Measurements from ENCODE around the gene OCEL1.
"Not testable (repeated sequence)": the region's sequence is repeated elsewhere in the genome, so short reads cannot be mapped to it uniquely, and the experiment has no call there.

Gene OCEL1, protein sequence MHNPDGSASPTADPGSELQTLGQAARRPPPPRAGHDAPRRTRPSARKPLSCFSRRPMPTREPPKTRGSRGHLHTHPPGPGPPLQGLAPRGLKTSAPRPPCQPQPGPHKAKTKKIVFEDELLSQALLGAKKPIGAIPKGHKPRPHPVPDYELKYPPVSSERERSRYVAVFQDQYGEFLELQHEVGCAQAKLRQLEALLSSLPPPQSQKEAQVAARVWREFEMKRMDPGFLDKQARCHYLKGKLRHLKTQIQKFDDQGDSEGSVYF

DNA sequence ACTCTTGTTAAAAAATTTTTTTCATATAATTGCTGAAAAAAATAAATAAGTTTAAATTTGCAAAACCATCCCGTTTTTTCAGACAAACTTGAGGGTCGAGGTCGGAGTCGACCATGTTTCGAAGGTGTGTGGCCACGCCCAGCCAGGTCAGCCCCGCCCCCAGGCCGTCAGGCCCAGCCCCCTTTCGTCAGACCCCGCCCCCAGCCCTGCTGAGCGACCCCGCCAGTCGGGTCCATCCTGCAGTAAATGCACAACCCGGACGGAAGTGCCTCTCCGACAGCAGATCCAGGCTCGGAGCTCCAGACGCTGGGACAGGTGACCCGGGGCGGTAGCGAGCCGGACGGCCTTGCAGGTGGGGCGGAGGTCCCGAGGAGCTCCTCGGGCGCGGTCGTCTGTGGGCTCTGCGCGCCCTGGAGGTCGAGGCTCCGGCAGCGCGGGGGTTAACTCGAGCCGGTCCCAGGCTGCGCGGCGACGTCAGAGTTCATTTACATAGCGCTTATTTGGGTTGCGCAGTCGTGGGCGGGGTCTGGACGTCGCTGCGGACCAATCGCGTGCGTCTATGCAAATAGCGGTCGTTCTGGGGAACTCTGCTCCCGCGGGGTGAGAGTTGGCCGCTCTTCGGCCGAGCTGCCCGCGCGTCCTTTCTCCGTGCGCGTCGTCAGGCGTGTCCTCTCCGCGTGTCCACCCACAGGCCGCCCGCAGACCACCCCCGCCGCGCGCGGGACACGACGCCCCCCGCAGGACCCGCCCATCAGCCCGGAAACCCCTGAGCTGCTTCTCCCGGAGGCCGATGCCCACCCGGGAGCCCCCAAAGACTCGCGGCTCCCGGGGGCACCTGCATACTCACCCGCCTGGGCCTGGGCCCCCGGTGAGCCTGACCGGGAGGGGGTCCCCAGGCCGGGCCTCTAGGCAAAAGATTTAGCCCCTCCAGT lies at the start of gene OCEL1:
Gene OCEL1, plus strand, starts transcription at position 225 of the 932 bp plus-strand sequence. Its CDS starts 22 bp downstream, at position 247.
- DNase-seq = peak; percentile 97

DNA sequence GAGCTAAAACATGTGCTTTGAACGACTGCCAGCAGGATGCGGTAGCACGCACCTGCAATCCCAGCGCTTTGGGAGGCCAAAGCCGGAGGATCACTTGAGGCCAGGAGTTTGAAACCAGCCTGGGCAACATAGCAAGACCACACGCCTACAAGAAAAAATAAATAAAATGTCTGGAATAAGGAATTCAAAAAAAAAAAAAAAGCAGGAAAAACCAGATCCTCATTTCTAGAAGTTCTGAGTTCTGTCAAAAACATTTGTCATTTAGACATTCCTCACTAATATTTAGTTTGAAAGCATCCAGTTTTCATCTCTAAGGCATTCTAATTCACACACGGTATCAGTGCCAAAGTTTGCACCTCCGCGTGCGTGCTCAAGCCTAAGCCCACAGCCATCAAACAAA lies 47.7 kb upstream of the OCEL1 start:
- no peak for DNase-seq

DNA sequence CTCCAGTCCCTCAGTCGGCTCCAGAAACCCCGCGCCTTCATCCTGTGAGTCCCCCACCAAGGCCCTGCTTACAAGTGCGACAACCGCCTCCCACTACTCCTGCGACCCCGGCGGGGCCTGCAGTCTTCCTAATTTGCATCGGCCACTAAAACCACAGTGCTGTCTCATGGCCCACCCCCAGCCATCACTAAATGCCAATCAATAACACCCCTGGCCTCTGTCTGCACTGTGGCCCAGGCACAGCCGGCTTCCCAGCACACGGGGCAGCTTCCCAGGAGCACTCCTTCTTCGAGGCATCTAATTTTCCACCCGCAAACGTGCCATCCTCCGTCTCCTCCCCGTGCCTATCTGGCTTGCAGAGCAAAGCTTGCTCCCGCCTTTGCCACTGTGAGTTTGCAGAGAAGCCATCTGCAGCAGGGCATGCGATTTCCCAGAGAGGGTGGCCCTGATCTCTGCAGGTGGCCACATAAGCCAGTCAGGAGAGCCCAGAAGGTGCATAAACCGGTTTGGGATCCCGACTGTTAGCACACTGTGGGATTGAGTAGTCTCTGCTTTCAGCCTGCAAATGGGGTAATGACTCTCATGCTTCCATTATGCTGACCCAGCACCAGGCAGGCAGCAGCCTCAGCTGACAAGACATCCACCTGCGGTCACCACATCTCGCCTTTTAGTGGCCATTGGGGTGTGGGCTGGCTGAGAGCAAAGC lies 44.9 kb upstream of the OCEL1 start:
- DNase-seq = no peak

DNA sequence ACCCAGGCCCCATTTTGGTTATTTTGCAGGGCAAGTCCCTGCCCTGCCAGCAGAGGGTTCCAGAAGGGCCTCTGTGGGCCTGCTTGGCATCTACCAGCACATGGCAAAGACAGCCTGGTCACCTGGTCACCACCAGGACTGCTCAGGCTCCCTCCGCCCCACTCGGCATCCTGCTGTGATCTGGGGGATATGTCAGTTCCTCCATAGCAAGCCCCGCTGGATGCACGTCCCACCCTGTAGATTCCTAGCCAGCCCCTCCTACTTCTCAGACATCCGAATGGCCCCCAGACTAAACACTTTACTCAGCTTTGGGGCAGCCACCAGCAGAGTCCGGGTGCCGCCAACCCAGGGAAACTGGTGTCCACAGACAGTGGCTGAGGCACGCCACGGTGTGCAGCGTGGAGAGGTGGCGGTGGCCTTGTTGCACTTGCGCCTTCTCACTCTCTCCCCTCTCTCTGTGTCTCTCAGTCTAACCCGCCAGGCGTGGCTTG lies 42.7 kb upstream of the OCEL1 start:
- peak in 1 of 2 donors; percentile 17 for DNase-seq

DNA sequence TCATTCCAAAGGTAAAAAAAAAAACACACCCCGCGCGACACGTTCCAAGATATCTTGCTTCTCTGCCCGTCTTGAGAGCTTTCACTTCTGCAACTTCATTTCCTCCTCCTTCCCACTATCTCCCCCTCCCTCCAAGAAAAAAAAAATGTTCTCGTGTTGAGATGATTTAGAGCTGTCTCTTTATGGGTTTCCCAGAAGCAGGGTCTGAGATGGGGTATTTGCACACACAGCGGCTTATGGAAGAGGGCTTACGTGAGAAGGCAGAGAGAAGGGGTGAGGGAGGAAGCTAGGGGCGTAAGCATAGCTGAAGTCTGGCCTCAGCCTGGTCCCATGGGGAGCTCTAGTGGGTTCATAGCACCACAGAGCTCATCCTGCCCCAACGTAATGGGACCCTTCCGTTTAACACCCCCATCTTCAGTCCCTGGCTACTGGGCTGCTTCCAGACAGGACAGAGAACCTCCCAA lies 42.1 kb upstream of the OCEL1 start:
- peak in 1 of 2 donors; percentile 36 for DNase-seq

DNA sequence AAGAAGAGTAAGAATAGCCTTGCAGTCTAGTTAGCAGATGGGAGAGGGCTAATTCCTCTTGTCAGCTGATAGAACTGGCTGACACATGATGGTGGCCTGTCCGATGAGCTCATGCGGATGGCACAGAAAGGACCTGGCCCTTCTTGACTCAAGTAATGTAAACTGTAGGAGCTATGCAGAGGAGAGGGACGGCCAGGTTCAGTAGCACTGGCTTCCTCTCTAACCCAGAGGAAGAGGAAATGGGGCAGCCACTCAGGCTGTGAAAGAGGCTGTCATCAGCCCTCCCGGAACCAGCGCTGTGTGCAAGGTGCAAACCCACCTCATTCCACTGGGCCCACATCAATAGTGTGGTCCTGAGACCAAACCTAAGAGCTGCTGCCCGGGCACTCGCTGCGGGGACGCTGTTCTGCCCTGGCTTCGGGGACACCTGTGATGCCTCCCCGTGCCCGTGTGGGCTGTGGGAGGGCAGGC lies 41.6 kb upstream of the OCEL1 start:
- DNase-seq = peak; percentile 49 to 65

DNA sequence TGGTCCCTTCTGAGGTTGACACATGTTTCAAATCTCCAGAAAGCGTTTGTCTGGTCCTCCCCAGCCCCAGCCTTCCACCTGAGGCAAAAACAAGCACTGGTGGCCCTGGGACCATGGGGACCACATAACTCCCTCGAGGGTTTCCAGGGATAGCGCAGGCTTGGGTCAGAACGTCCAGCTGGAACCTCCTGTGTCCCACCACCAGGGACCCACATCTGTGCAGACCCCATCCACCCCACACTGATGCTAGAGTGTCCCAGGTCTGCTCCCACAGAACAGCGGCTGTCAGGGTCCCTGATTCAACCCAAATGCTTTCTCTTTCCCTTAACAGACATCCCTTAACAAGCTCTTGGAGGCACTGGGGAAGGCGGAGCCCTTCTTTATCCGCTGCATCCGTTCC lies 40.4 kb upstream of the OCEL1 start:
- no peak for DNase-seq

DNA sequence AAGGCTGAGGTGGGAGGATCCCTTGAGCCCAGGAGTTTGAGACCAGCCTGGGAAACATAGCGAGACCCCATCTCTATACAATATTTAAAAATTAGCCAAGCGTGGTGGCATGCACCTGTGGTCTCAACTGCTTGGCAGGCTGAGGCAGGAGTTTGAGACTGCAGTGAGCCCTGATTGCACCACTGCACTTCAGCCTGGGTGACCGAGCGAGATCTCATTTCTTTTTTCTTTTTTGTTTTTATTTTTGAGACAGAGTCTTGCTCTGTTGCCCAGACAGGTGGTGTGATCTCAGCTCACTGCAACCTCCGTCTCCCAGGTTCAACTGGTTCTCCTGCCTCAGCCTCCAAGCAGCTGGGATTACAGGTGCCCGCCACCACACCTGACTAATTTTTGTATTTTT lies 34.3 kb upstream of the OCEL1 start:
- not testable (repeated sequence) for DNase-seq

DNA sequence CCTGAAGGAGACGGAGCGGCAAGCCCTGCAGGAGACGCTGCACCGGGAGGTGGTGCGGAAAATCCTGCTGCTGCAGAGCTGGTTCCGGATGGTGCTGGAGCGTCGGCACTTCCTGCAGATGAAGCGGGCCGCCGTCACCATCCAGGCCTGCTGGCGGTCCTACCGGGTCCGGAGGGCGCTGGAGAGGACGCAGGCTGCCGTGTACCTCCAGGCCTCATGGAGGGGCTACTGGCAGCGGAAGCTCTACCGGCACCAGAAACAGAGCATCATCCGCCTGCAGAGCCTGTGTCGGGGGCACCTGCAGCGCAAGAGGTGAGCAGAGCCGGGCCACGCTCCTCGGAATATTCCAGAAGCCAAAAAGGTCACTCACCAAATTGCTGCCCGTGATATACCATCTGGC lies 33.3 kb upstream of the OCEL1 start:
- no peak for DNase-seq

DNA sequence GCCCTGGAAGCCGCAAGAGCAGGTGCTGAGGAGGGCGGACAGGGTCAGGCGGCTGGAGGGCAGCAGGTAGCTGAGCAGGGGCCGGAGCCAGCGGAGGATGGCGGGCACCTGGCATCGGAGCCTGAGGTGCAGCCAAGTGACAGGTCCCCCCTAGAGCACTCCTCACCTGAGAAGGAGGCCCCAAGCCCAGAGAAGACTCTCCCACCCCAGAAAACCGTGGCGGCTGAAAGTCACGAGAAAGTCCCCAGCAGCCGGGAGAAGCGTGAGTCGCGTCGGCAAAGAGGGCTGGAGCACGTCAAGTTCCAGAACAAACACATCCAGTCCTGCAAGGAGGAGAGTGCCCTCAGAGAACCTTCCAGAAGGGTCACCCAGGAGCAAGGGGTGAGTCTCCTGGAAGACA lies 31.4 kb upstream of the OCEL1 start:
- no peak for DNase-seq

DNA sequence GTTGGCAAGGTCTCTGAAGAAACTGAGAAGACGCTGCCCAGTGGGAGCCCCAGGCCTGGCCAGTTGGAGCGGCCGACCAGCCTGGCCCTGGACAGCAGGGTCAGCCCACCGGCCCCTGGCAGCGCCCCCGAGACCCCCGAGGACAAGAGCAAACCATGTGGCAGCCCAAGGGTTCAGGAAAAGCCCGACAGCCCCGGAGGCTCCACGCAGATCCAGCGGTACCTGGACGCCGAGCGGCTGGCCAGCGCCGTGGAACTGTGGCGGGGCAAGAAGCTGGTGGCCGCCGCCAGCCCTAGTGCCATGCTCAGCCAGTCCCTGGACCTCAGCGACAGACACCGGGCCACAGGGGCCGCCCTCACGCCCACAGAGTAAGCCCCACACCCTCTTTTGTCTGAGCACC lies 30.9 kb upstream of the OCEL1 start:
- DNase-seq = no peak

DNA sequence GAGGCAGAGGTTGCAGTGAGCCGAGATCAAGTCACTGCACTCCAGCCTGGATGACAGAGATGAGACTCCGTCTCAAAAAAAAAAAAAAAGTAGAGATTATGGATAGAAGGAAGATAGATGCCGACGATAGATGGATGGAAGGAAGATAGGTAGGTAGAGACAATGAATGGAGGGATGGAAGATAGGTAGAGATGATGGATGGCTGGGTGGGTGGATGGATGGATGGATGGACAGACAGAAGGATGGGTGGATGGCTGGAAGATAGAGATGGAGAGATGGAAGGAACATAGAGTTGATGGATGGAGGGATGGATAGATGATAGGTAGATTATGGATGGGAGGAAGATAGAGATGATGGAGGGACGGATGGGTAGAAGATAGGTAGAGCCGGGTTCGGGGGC lies 29.4 kb upstream of the OCEL1 start:
- no peak for DNase-seq

DNA sequence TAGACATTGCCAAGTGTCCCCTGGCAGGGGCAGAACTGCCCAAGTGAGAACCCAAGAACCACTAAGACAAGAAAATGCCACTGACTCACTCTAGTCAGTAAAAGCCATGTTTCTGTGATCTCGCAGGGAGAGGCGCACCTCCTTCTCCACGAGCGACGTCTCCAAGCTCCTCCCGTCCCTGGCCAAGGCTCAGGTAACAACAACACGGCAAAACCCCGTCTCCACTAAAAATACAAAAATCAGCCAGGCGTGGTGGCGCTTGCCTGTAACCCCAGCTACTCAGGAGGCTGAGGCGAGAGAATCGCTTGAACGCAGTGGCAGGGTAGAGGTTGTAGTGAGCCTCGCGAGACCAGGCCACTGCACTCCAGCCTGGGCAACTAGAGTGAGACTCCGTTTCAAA lies 28.4 kb upstream of the OCEL1 start:
- DNase-seq = no peak

DNA sequence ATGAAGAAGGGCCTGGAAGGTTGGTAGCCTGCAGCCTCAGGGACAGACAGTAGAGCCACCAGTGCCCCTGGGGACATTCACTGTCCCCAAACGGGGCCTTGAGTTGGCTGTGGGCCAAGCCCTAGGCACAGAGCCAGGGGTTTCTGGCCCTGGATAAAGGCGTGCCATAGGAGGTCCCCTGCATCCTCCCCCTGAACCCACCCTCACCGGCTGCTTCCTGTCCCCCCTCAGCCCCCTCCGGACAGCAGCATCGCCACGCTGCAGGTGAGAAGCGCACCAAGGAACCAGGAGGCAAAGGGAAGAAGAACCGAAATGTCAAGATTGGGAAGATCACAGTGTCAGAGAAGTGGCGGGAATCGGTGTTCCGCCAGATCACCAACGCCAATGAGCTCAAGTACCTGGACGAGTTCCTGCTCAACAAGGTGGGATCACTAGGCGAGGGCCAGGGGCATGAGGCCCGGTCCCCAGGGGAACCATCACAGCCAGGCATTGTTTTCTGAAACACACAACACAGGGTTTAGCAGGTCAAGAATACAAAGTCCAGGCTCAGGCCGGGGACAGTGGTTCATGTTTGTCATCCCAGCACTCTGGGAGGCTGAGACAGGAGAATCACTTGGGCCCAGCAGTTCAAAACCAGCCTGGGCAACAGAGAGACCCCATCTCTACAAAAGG lies 25.5 kb upstream of the OCEL1 start:
- no peak for DNase-seq

DNA sequence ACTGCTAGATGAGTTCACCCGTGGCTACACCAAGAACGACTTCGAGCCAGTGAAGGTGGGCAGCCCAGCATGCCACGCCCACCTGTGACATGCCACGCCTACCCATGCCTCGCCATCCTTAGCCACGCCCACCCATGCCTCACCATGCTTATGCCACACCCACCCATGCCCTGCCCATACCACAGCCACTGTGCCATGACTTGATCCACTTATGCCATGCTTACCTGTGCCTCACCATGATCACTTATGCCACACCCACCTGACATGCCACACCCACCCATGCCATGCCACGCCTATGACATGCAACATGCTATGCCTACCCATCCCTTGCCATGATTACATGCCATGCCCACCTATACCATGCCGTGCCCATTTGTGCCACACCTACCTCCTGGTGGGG lies 23.8 kb upstream of the OCEL1 start:
- DNase-seq = peak in 1 of 2 donors; percentile 14

DNA sequence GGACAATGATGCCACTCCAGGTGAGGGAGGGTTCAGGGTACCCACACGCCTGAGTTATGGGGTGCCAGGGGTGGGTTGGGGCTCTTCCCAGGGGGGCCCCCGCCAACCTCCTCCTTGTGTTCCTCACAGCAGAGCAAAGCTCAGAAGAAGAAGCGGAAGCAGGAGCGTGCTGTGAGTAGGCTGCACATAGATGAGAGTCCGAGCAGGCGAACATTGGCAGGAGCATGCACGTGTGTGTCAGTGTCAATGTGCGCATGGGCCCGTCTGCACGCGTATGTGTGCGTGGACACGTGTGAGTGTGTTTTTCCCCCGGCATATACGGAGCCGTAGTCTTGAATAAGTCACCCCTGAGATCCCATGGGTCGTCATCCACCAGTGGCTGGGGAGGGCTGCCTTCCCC lies 23.3 kb upstream of the OCEL1 start:
- DNase-seq = no peak

DNA sequence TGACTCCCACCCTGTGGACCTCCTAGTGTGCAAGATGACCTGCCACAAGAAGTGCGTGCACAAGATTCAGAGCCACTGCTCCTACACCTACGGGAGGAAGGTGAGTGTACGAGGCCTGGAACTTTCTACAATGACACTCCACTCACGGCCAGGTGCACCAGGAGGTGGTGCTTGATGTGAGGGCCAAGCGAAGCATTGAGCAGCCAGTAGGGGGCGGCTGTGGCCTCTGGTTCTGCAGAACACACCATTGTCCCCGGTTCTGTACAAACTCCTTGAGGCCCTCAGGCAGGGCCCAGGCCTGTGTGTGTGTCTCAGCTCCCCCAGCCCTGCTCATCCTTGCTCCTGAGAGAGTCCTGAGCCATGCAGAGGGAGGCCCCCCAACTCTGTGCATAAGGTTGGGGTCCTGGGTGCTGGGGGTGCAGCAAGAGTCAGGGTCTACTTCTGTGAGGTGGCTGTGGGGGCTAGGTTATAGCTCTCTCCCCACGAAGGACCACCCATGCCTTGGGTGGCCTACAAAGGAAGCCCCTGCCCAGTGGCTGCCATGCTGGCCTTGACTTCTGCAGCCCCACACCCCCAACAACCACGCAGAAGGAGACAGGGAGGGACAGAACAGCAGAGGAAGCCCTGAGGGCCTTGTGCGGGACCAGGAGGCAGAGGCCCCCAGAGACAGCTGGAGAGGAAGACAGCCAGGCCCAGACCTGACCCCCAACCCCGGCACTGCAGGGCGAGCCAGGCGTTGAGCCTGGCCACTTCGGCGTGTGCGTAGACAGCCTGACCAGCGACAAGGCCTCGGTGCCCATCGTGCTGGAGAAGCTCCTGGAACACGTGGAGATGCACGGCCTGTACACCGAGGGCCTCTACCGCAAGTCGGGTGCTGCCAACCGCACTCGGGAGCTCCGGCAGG lies 20.5 kb upstream of the OCEL1 start:
- peak; percentile 68 for DNase-seq

DNA sequence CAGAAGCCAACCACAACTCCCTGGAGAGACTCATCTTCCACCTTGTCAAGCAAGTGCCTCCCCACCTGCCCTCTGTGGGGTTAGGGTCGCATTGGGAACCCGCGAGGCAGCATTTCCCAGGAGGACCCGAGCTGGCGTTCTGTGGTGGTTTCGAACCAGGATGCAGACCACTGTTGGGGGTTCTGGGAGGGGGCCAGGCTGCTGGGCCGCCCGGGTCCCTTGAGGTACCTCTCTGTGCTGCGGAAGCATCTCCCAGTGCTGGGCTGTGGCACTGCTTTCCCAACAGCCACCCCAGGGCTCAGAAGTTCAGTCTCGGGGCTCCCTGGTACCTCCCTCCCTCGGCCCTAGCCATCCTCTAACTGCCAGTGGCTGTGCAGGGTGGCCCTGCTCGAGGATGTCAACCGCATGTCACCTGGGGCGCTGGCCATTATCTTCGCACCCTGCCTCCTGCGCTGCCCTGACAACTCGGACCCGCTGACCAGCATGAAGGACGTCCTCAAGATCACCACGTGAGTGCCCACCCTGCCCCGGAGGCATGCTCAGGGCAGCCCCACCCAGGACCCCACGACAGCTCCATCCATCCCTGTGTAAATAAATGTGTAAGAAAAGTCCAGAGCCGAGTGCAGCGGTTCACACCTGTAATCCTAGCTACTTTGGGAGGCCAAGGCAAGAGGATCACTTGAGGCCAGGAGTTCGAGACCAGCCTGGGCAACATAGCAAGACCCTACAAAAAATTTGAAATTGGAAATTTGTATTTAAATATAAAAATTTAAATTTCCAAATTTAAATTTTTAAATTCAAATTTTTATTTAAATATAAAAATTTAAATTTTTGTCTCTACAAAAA lies 19.1 kb upstream of the OCEL1 start:
- DNase-seq = no peak

DNA sequence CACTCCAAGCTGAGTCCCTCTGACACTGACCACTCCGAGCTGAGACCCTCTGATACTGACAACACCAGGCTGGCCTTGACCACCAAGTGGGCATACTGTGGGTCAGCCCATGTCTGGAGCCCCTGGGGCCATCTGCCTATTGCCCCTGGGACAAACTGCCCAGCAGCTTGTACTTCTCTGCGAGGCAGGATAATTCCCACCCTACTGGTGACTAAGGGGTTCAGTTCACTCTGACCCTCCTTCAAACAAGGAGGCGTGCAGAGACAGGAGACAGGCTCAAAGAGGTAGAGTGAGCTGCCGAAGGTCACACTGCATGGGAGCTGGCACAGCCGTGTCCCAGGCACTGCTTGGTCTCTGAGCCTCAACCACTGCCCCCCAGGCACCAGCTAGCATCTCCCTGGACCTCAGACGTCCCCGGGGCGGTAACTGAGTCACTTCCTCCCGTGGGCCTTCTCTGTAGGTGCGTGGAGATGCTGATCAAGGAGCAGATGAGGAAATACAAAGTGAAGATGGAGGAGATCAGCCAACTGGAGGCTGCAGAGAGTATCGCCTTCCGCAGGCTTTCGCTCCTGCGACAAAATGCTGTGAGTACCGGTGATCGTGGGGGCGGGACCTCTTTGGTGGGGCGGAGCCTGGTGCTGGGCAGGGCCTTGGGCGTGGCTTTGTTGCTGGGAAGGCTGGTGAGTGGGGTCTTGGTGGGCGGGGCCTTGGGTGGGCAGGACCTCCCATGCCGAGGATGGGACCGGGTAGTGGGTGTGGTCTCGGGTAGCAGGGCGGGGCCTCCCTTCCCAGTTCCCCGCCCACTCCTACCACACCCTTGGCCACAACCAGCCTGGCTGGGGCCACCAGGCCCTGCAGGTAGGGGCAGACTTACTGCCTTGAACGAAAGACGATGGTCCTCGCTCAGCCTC lies 16.6 kb upstream of the OCEL1 start:
- DNase-seq = peak; percentile 43 to 56
